Gastroesophageal sphincter (tissue), 4 donors: ENCODE results near the gene TEDDM1. TPM values are rescaled to one million over a fixed set of nuclear protein-coding genes. Genes with fewer than 3 reads are reported as not detected.

Source experiments
- ATAC-seq: fragments of 150-250 bp; one replicate; pipeline ENCODE4 v1.9.1; 2016; ENCODE audit warnings: mild to moderate bottlenecking, moderate library complexity
- H3K27ac ChIP-seq, 4 donors: fragments of 200-600 bp; sonication (generic) in 3 of 4; 1 replicate in 3 of 4; 2 replicates in 1 of 4; pipeline ENCODE4 v1.5.1; 2016 to 2019
- H3K27me3 ChIP-seq: fragments of 200-600 bp; sonication (generic); one replicate; pipeline ENCODE4 v1.5.1; 2019
- H3K36me3 ChIP-seq, 2 donors: fragments of 200-600 bp; sonication (generic); one replicate each; pipeline ENCODE4 v1.5.1; 2019; ENCODE audit warnings: control low read depth in 1 of 2
- H3K4me1 ChIP-seq, 3 donors: fragments of 200-600 bp; sonication (generic); 1 replicate in 2 of 3; 2 replicates in 1 of 3; pipeline ENCODE4 v1.5.1; 2016 to 2019; ENCODE audit warnings: control low read depth in 2 of 3
- H3K4me3 ChIP-seq, 2 donors: fragments of 200-600 bp; sonication (generic); one replicate each; pipeline ENCODE4 v1.5.1; 2019; ENCODE audit warnings: mild to moderate bottlenecking in 1 of 2, moderate library complexity in 1 of 2
- H3K9me3 ChIP-seq, 3 donors: fragments of 200-600 bp; sonication (generic); one replicate each; pipeline ENCODE4 v1.5.1; 2017 to 2019; ENCODE audit warnings: control low read depth in 2 of 3
- CTCF ChIP-seq, 4 experiments: fragments of 200-600 bp in 2 of 4; fragments of 450-650 bp in 2 of 4; sonication (generic) in 1 of 4; IDR thresholded peaks; one replicate each; pipeline ENCODE4 v1.5.1; 2017 to 2019; ENCODE audit warnings: antibody characterized with exemption in 4 of 4, mild to moderate bottlenecking in 2 of 4, moderate library complexity in 2 of 4
- EP300 ChIP-seq: sonication (generic); formaldehyde crosslinking; IDR thresholded peaks from one replicate; pipeline ENCODE4 v1.6.1; 2017; ENCODE audit warnings: antibody characterized with exemption, mild to moderate bottlenecking
- POLR2A ChIP-seq, 2 donors: fragments of 450-650 bp; IDR thresholded peaks; one replicate each; pipeline ENCODE4 v1.6.1; 2017; ENCODE audit warnings: antibody characterized with exemption in 2 of 2, mild to moderate bottlenecking in 2 of 2, moderate library complexity in 1 of 2
- POLR2AphosphoS5 ChIP-seq: sonication (generic); formaldehyde crosslinking; IDR thresholded peaks from one replicate; pipeline ENCODE4 v1.6.1; 2017; ENCODE audit warnings: antibody characterized with exemption
- WGBS, 2 donors: methylation state at CpG; one replicate each; pipeline ENCODE4 v1.1.5; 2018; ENCODE audit warnings: low coverage in 1 of 2; 5-methylcytosine and 5-hydroxymethylcytosine counted together
- total RNA-seq, 4 donors: library from RNA; depleted of rRNA; stranded (reverse); fragments of >200 nt; gene quantifications; one replicate each; pipeline ENCODE4 v1.1.0, GENCODE V29; 2016

TEDDM1 gene
- total RNA-seq, 4 donors from 2014 or later, result not detected

GRCh38 chr1:182397653-182398393 lies 2.6 kb downstream of the TEDDM1 start:
- 82 to 83% methylated on average over 4 to 8 of the region's 8 CpGs for WGBS, 2 donors
- H3K27ac ChIP-seq, result no peak overlapping the region
- no peaks in the 10 kb centered on the region for H3K27me3 ChIP-seq
- H3K36me3 ChIP-seq, result no peaks in the 10 kb centered on the region
- peaks cover 5 to 32% (median 8%) of the 10 kb centered on the region in 3 donors for H3K4me1 ChIP-seq
- no peak for TF ChIP-seq POLR2AphosphoS5
- TF ChIP-seq EP300, result no peak
- no peak for TF ChIP-seq CTCF (IDR thresholded peaks at IDR 0.05)
- no peak for TF ChIP-seq POLR2A (IDR thresholded peaks at IDR 0.05)
- ATAC-seq, result no peak
- H3K4me3 ChIP-seq, result no peak overlapping the region
- H3K9me3 ChIP-seq, result no peaks in the 10 kb centered on the region

- Histone ChIP-seq H3K4me3 (no peak overlapping the region), H3K9me3 (no peaks in the 10 kb centered on the region), H3K27ac (peak overlapping the region in 2 of 4 donors; percentile 16 to 63), H3K27me3 (no peaks in the 10 kb centered on the region), H3K36me3 (no peaks in the 10 kb centered on the region), H3K4me1 (peaks cover 5 to 39% (median 8%) of the 10 kb centered on the region in 3 donors)
- 77 to 85% methylated on average over 2 to 3 of the region's 3 CpGs for WGBS, 2 donors
- ATAC-seq, result no peak
- TF ChIP-seq POLR2AphosphoS5, result no peak
- no peak for TF ChIP-seq CTCF (IDR thresholded peaks at IDR 0.05)
- no peak for TF ChIP-seq EP300
- no peak for TF ChIP-seq POLR2A (IDR thresholded peaks at IDR 0.05)
These were observed 4.6 kb downstream of the TEDDM1 start for GRCh38 chr1:182395906-182396305.

GRCh38 chr1:182394055-182394775 lies 6.3 kb downstream of the TEDDM1 start:
- Histone ChIP-seq H3K36me3 (peaks cover 0 to 13% of the 10 kb centered on the region in 2 donors), H3K4me3 (no peak overlapping the region), H3K4me1 (peaks cover 5 to 39% (median 8%) of the 10 kb centered on the region in 3 donors), H3K9me3 (no peaks in the 10 kb centered on the region), H3K27me3 (no peaks in the 10 kb centered on the region), H3K27ac (peak overlapping the region in 3 of 4 donors; percentile 46 to 100 (median 99))
- TF ChIP-seq POLR2A (IDR thresholded peaks at IDR 0.05) (no peak), EP300 (no peak), POLR2AphosphoS5 (no peak), CTCF (IDR thresholded peaks at IDR 0.05) (no peak)
- ATAC-seq, result no peak
- 65 to 100% methylated on average over 2 to 4 of the region's 5 CpGs for WGBS, 2 donors

- TF ChIP-seq POLR2A (IDR thresholded peaks at IDR 0.05) (no peak), POLR2AphosphoS5 (no peak), CTCF (IDR thresholded peaks at IDR 0.05) (no peak), EP300 (no peak)
- peak overlapping the region; percentile 90 to 100 (median 98) for H3K27ac ChIP-seq
- ATAC-seq, result peak; percentile 36
- H3K36me3 ChIP-seq, result peaks cover 0 to 29% of the 10 kb centered on the region in 2 donors
- no peaks in the 10 kb centered on the region for H3K27me3 ChIP-seq
- H3K9me3 ChIP-seq, result no peaks in the 10 kb centered on the region
- peaks cover 5 to 55% (median 12%) of the 10 kb centered on the region in 3 donors for H3K4me1 ChIP-seq
- peak overlapping the region; percentile 90 to 97 for H3K4me3 ChIP-seq
- WGBS, 2 donors, result 30 to 60% methylated on average over 10 of the region's 47 CpGs
These were observed 8.1 kb downstream of the TEDDM1 start for GRCh38 chr1:182392050-182393028.
